ENCODE measurements around the gene GCK. TPM values are rescaled to one million over a fixed set of nuclear protein-coding genes. Genes with fewer than 3 reads are reported as not detected.

The GCK gene
- total RNA-seq, 3 donors from 2014 or later (not counting 1 experiment from before 2014, with no cell fraction given), result not detected

DNA sequence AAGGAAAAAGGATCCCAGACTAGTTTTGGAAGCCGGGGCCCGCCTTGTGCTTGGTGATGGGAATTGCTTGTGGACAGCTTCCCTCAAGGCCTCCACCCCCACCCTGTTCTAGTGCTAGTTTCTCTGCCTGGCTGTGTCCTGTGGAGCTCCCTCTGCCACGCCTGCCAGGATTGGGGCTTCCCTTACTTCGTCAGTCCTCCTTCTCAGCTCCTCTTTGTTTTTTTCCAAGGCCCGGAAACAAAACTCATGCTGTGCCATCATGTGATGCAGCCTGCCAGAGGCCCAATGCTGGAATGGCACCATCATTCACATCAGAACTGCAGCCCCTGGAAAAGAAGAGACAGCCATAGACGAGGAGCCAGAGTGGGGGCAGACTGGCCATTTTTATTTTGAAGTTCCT lies 22.8 kb upstream of the GCK start:
- H3K9me3 ChIP-seq (ENCODE audit: control insufficient read depth, insufficient read depth, low read length), result no peaks in the 10 kb centered on the region
- no peaks in the 10 kb centered on the region for H3K27me3 ChIP-seq (ENCODE audit: control insufficient read depth, insufficient read depth, low read length)
- peaks cover 61% of the 10 kb centered on the region for H3K36me3 ChIP-seq (ENCODE audit: control insufficient read depth, insufficient read depth, low read length)
- H3K36me3 Mint-ChIP-seq, result peaks cover 19% of the 10 kb centered on the region
- H3K27ac ChIP-seq (ENCODE audit: low read length), result no peak overlapping the region
- DNase-seq, result no peak
- no peaks in the 10 kb centered on the region for H3K4me1 ChIP-seq (ENCODE audit: control insufficient read depth, insufficient read depth, low read length)
- no peak overlapping the region for H3K4me3 ChIP-seq (ENCODE audit: low read length)
- H3K27ac Mint-ChIP-seq, result no peak overlapping the region
- intact Hi-C loops (cut with micrococcal nuclease), result no loop called here
- no peaks in the 10 kb centered on the region for H3K27me3 Mint-ChIP-seq (ENCODE audit: low read depth in 2 of 2)
- no peak for ATAC-seq
- H3K9me3 Mint-ChIP-seq, result no peaks in the 10 kb centered on the region
- no peak overlapping the region for H3K4me3 Mint-ChIP-seq
- 98% methylated on average over 6 of the region's 6 CpGs for WGBS (ENCODE audit: insufficient coverage)
- peaks cover 0 to 5% of the 10 kb centered on the region in 2 donors for H3K4me1 Mint-ChIP-seq
- TF ChIP-seq, protein P1, sequence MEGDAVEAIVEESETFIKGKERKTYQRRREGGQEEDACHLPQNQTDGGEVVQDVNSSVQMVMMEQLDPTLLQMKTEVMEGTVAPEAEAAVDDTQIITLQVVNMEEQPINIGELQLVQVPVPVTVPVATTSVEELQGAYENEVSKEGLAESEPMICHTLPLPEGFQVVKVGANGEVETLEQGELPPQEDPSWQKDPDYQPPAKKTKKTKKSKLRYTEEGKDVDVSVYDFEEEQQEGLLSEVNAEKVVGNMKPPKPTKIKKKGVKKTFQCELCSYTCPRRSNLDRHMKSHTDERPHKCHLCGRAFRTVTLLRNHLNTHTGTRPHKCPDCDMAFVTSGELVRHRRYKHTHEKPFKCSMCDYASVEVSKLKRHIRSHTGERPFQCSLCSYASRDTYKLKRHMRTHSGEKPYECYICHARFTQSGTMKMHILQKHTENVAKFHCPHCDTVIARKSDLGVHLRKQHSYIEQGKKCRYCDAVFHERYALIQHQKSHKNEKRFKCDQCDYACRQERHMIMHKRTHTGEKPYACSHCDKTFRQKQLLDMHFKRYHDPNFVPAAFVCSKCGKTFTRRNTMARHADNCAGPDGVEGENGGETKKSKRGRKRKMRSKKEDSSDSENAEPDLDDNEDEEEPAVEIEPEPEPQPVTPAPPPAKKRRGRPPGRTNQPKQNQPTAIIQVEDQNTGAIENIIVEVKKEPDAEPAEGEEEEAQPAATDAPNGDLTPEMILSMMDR (IDR thresholded peaks at IDR 0.05), result no peak

DNA sequence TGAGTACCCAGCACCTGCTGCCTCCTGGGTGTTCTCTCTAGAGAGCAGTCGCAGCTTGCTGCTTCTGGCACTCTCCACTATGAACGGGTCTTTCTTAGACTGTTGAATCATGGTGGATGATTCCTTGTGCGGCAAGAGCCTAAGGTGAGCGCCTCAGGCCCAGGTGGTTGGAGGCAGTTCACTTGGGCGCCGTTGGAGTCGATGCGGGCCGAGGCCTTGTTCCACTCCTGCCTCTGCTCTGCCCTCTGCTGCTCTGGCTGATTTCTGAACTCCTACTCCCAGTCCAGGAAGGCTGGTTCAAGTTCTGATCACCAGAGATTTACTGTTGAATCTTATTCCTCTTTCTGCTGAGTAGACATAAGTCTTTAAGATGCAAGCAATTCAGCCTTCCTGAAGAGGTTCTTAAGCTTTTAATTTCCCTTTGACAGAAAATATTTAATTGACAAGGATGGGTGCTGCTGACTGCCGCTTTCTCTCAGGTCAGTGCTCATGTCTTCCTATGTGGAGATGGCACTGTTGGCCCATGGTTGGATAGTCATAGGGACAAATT lies 22.0 kb upstream of the GCK start:
- peaks cover 19% of the 10 kb centered on the region for H3K36me3 Mint-ChIP-seq
- Histone ChIP-seq H3K4me3 (ENCODE audit: low read length) (no peak overlapping the region), H3K27ac (ENCODE audit: low read length) (no peak overlapping the region), H3K4me1 (ENCODE audit: control insufficient read depth, insufficient read depth, low read length) (no peaks in the 10 kb centered on the region), H3K9me3 (ENCODE audit: control insufficient read depth, insufficient read depth, low read length) (no peaks in the 10 kb centered on the region), H3K27me3 (ENCODE audit: control insufficient read depth, insufficient read depth, low read length) (no peaks in the 10 kb centered on the region), H3K36me3 (ENCODE audit: control insufficient read depth, insufficient read depth, low read length) (peaks cover 69% of the 10 kb centered on the region)
- DNase-seq (no peak), ATAC-seq (no peak)
- intact Hi-C loops (cut with micrococcal nuclease), result no loop called here
- 98% methylated on average over 10 of the region's 10 CpGs for WGBS (ENCODE audit: insufficient coverage)
- H3K27ac Mint-ChIP-seq, result peak overlapping the region in 1 of 2 donors; percentile 4
- H3K27me3 Mint-ChIP-seq (ENCODE audit: low read depth in 2 of 2), result no peaks in the 10 kb centered on the region
- H3K9me3 Mint-ChIP-seq, result no peaks in the 10 kb centered on the region
- no peak overlapping the region for H3K4me3 Mint-ChIP-seq
- TF ChIP-seq, protein P1 (IDR thresholded peaks at IDR 0.05), result no peak
- H3K4me1 Mint-ChIP-seq, result peaks cover 0 to 10% of the 10 kb centered on the region in 2 donors

DNA sequence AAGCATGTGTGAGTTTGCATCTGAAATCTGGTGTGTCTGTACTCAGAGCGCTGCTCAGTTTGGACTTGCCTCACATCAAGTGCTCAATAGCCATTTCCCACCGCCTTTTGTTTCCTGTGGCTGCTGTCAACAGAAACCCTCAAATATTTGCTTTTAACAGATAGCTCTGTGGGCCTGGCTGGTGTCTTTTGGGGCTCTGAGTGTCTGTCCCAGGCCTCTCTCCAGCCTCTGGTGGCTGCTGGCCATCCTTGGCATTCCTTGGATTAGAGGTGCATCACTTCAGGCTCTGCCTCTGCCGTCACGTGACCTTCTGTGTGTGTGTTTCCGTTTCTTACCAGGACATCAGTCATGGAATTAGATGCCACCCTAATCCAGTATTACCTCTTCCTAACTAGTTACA lies 20.9 kb upstream of the GCK start:
- ATAC-seq (no peak), DNase-seq (no peak)
- TF ChIP-seq, protein P1 (IDR thresholded peaks at IDR 0.05), result no peak
- H3K4me1 Mint-ChIP-seq, result peaks cover 0 to 10% of the 10 kb centered on the region in 2 donors
- H3K9me3 Mint-ChIP-seq, result no peaks in the 10 kb centered on the region
- Histone ChIP-seq H3K4me3 (ENCODE audit: low read length) (no peak overlapping the region), H3K27me3 (ENCODE audit: control insufficient read depth, insufficient read depth, low read length) (no peaks in the 10 kb centered on the region), H3K9me3 (ENCODE audit: control insufficient read depth, insufficient read depth, low read length) (no peaks in the 10 kb centered on the region), H3K27ac (ENCODE audit: low read length) (no peak overlapping the region), H3K4me1 (ENCODE audit: control insufficient read depth, insufficient read depth, low read length) (no peaks in the 10 kb centered on the region), H3K36me3 (ENCODE audit: control insufficient read depth, insufficient read depth, low read length) (peaks cover 78% of the 10 kb centered on the region)
- H3K27ac Mint-ChIP-seq, result no peak overlapping the region
- H3K36me3 Mint-ChIP-seq, result peaks cover 19% of the 10 kb centered on the region
- 100% methylated on average over 5 of the region's 5 CpGs for WGBS (ENCODE audit: insufficient coverage)
- H3K4me3 Mint-ChIP-seq, result no peak overlapping the region
- intact Hi-C loops (cut with micrococcal nuclease), result no loop called here
- no peaks in the 10 kb centered on the region for H3K27me3 Mint-ChIP-seq (ENCODE audit: low read depth in 2 of 2)

DNA sequence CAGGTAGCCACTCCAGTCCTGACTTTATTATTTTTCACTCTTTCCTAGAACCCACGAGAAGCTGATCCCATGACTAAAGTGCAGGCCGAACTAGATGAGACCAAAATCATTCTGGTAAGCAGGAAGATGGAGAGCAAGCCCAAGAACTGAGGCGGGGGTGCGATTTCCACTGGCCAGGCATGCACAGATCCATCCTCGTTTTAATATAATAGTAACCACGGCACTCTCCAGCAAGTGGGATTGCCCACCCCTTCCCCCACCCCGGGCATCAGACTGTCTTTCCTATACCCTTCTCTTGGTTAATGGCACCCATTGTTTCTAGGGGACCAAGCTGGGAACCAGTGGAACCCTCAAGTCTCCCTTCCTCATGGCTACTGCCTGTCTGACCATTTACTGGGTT lies 18.8 kb upstream of the GCK start:
- Histone ChIP-seq H3K27me3 (ENCODE audit: control insufficient read depth, insufficient read depth, low read length) (no peaks in the 10 kb centered on the region), H3K4me3 (ENCODE audit: low read length) (no peak overlapping the region), H3K36me3 (ENCODE audit: control insufficient read depth, insufficient read depth, low read length) (peaks cover 83% of the 10 kb centered on the region), H3K27ac (ENCODE audit: low read length) (no peak overlapping the region), H3K9me3 (ENCODE audit: control insufficient read depth, insufficient read depth, low read length) (no peaks in the 10 kb centered on the region), H3K4me1 (ENCODE audit: control insufficient read depth, insufficient read depth, low read length) (no peaks in the 10 kb centered on the region)
- no peak overlapping the region for H3K27ac Mint-ChIP-seq
- ATAC-seq, result no peak
- TF ChIP-seq, protein P1 (IDR thresholded peaks at IDR 0.05), result no peak
- H3K27me3 Mint-ChIP-seq (ENCODE audit: low read depth in 2 of 2), result no peaks in the 10 kb centered on the region
- no peak overlapping the region for H3K4me3 Mint-ChIP-seq
- DNase-seq, result no peak
- 99% methylated on average over 7 of the region's 7 CpGs for WGBS (ENCODE audit: insufficient coverage)
- peaks cover 19% of the 10 kb centered on the region for H3K36me3 Mint-ChIP-seq
- no peaks in the 10 kb centered on the region for H3K9me3 Mint-ChIP-seq
- H3K4me1 Mint-ChIP-seq, result peaks cover 8 to 19% of the 10 kb centered on the region in 2 donors
- intact Hi-C loops (cut with micrococcal nuclease), result no loop called here
